Trophoblast cell (in vitro differentiated cells and primary cell): ENCODE data around the gene UNC45B.

Source experiments
- DNase-seq, 2 donors: peaks; one replicate each; pipeline ENCODE4 v3.0.0-alpha.2; 2016
- H2AFZ ChIP-seq: 2 replicates; pipeline ENCODE4 v1.6.1; 2013; ENCODE audit warnings: low read length, moderate library complexity, mild to moderate bottlenecking; ENCODE audit not compliant: insufficient read depth, poor library complexity
- H2AK5ac ChIP-seq: 2 replicates; pipeline ENCODE4 v1.6.1; 2013; ENCODE audit warnings: mild to moderate bottlenecking, low read length
- H2BK120ac ChIP-seq: 2 replicates; pipeline ENCODE4 v1.6.1; 2013; ENCODE audit warnings: low read length, mild to moderate bottlenecking, moderate library complexity; ENCODE audit not compliant: insufficient read depth, poor library complexity
- H2BK12ac ChIP-seq: 2 replicates; pipeline ENCODE4 v1.6.1; 2013; ENCODE audit warnings: mild to moderate bottlenecking, low read length, moderate library complexity
- H2BK5ac ChIP-seq: 2 replicates; pipeline ENCODE4 v1.6.1; 2013; ENCODE audit warnings: low read length, low read depth, moderate library complexity, mild to moderate bottlenecking; ENCODE audit not compliant: poor library complexity
- H3K14ac ChIP-seq: 2 replicates; pipeline ENCODE4 v1.6.1; 2013; ENCODE audit warnings: mild to moderate bottlenecking, low read length
- H3K18ac ChIP-seq: 2 replicates; pipeline ENCODE4 v1.6.1; 2013; ENCODE audit warnings: mild to moderate bottlenecking, low read length
- H3K23ac ChIP-seq: 2 replicates; pipeline ENCODE4 v1.6.1; 2013; ENCODE audit warnings: low read length
- H3K27ac ChIP-seq: 2 replicates; pipeline ENCODE4 v1.5.1; 2013; ENCODE audit warnings: low read depth, mild to moderate bottlenecking, inconsistent platforms, low read length, moderate library complexity
- H3K27me3 ChIP-seq: 2 replicates; pipeline ENCODE4 v1.6.1; 2013; ENCODE audit warnings: inconsistent platforms, mild to moderate bottlenecking, low read length, moderate library complexity; ENCODE audit not compliant: insufficient read depth
- H3K36me3 ChIP-seq, 2 experiments: 1 replicate in 1 of 2; 2 replicates in 1 of 2; pipeline ENCODE4 v1.6.1; 2013; ENCODE audit warnings: low read length in 2 of 2, mild to moderate bottlenecking in 2 of 2, moderate library complexity in 1 of 2; ENCODE audit not compliant: insufficient read depth in 2 of 2, control insufficient read depth in 1 of 2
- H3K4ac ChIP-seq: 2 replicates; pipeline ENCODE4 v1.6.1; 2013; ENCODE audit warnings: low read depth, mild to moderate bottlenecking, low read length, moderate library complexity
- H3K4me1 ChIP-seq, 2 experiments: 1 replicate in 1 of 2; 2 replicates in 1 of 2; pipeline ENCODE4 v1.6.1; 2013; ENCODE audit warnings: low read length in 2 of 2, mild to moderate bottlenecking in 2 of 2, moderate library complexity in 1 of 2; ENCODE audit not compliant: insufficient read depth in 2 of 2, control insufficient read depth in 1 of 2
- H3K4me2 ChIP-seq: 2 replicates; pipeline ENCODE4 v1.6.1; 2013; ENCODE audit warnings: inconsistent platforms, mild to moderate bottlenecking, low read length, moderate library complexity
- H3K4me3 ChIP-seq: 2 replicates; pipeline ENCODE4 v1.5.1; 2013; ENCODE audit warnings: mild to moderate bottlenecking, low read depth, low read length, inconsistent platforms
- H3K79me1 ChIP-seq: one replicate; pipeline ENCODE4 v1.6.1; 2013; ENCODE audit warnings: low read length
- H3K79me2 ChIP-seq: 2 replicates; pipeline ENCODE4 v1.6.1; 2013; ENCODE audit warnings: low read length, mild to moderate bottlenecking; ENCODE audit not compliant: control insufficient read depth, insufficient read depth, poor library complexity
- H3K9ac ChIP-seq: 2 replicates; pipeline ENCODE4 v1.6.1; 2013; ENCODE audit warnings: mild to moderate bottlenecking, low read length
- H3K9me3 ChIP-seq: 2 replicates; pipeline ENCODE4 v1.6.1; 2013; ENCODE audit warnings: low read depth, mild to moderate bottlenecking, control low read depth, inconsistent platforms, low read length; ENCODE audit not compliant: insufficient read depth
- H4K12ac ChIP-seq: 2 replicates; pipeline ENCODE4 v1.6.1; 2013; ENCODE audit warnings: low read depth, mild to moderate bottlenecking, low read length, moderate library complexity
- H4K8ac ChIP-seq: 2 replicates; pipeline ENCODE4 v1.6.1; 2013; ENCODE audit warnings: low read depth, mild to moderate bottlenecking, low read length, moderate library complexity
- H4K91ac ChIP-seq: one replicate; pipeline ENCODE4 v1.6.1; 2013; ENCODE audit warnings: low read depth, mild to moderate bottlenecking, low read length, moderate library complexity
- WGBS: extraction: QIAGEN DNeasy Blood & Tissue Kit; methylation state at CpG from one replicate; pipeline ENCODE4 v1.1.7; 2013; ENCODE audit warnings: missing lambda C conversion rate; ENCODE audit not compliant: insufficient read length, insufficient coverage; ENCODE audit errors: extremely low coverage; 5-methylcytosine and 5-hydroxymethylcytosine counted together

UNC45B gene

DNA sequence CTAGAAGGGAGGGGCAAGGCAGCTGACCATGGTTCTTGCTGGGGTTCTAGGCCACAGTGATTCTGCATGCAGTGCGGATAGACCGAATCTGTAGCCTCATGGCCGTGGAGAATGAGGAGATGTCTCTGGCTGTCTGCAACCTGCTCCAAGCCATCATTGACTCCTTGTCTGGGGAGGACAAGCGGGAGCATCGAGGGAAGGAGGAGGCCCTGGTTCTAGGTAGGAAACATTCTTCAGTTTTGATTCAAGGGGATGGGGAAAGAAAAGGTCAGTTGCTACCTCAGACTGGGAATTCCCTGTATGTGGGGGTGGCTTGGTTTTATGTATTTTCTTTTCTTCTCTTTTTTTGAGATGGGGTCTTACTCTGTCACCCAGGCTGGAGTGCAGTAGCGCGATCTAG is 7.6 kb downstream of the UNC45B start:
- H4K8ac ChIP-seq, result no peak overlapping the region
- no peak overlapping the region for H3K4me2 ChIP-seq
- no peak overlapping the region for H3K18ac ChIP-seq
- DNase-seq, result no peak
- peaks cover 0 to 2% of the 10 kb centered on the region in 2 experiments for H3K4me1 ChIP-seq
- no peak overlapping the region for H3K27ac ChIP-seq
- no peak overlapping the region for H3K4me3 ChIP-seq
- H3K79me1 ChIP-seq, result no peaks in the 10 kb centered on the region
- no peak overlapping the region for H4K91ac ChIP-seq
- H2AFZ ChIP-seq, result no peak overlapping the region
- H2BK5ac ChIP-seq, result no peak overlapping the region
- no peak overlapping the region for H2BK12ac ChIP-seq
- no CpG with 5 or more reads among the region's 7 CpGs for WGBS
- H4K12ac ChIP-seq, result no peak overlapping the region
- H3K9ac ChIP-seq, result no peak overlapping the region
- H3K4ac ChIP-seq, result no peak overlapping the region
- H3K27me3 ChIP-seq, result no peaks in the 10 kb centered on the region
- H2AK5ac ChIP-seq, result no peak overlapping the region
- H3K14ac ChIP-seq, result no peak overlapping the region
- no peak overlapping the region for H2BK120ac ChIP-seq
- peaks cover 3% of the 10 kb centered on the region for H3K9me3 ChIP-seq
- H3K36me3 ChIP-seq, result no peaks in the 10 kb centered on the region
- no peak overlapping the region for H3K23ac ChIP-seq
- no peaks in the 10 kb centered on the region for H3K79me2 ChIP-seq

DNA sequence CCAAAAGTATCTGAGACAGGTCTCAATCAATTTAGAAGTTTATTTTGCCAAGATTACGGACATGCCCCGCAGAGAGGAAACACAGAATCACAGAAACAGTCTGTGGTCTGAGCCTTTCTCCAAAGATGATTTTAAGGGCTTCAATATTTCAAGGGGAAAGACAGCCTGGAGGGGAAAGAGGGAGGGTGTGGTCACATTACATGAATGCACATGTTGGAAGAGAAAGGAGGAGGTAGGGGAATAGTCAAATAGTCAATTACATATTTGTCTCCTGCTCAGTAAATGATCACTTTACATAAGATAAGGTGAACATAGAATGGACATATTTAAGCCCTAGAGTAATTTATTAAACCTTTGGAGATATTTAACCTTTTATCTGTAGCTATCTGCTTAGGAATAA is 12.3 kb downstream of the UNC45B start:
- H2AK5ac ChIP-seq, result no peak overlapping the region
- H3K18ac ChIP-seq, result no peak overlapping the region
- DNase-seq, result no peak
- no peak overlapping the region for H4K91ac ChIP-seq
- H3K79me2 ChIP-seq, result no peaks in the 10 kb centered on the region
- H2BK12ac ChIP-seq, result no peak overlapping the region
- no peak overlapping the region for H3K14ac ChIP-seq
- H3K9ac ChIP-seq, result no peak overlapping the region
- no peaks in the 10 kb centered on the region for H3K79me1 ChIP-seq
- no peak overlapping the region for H3K23ac ChIP-seq
- H3K27me3 ChIP-seq, result no peaks in the 10 kb centered on the region
- no peak overlapping the region for H3K4ac ChIP-seq
- WGBS, result no CpG with 5 or more reads among the region's 2 CpGs
- no peaks in the 10 kb centered on the region for H3K36me3 ChIP-seq
- no peak overlapping the region for H2BK5ac ChIP-seq
- no peak overlapping the region for H3K4me3 ChIP-seq
- no peak overlapping the region for H4K12ac ChIP-seq
- H2BK120ac ChIP-seq, result no peak overlapping the region
- no peak overlapping the region for H4K8ac ChIP-seq
- H3K9me3 ChIP-seq, result no peaks in the 10 kb centered on the region
- no peak overlapping the region for H2AFZ ChIP-seq
- no peak overlapping the region for H3K4me2 ChIP-seq
- no peaks in the 10 kb centered on the region for H3K4me1 ChIP-seq
- no peak overlapping the region for H3K27ac ChIP-seq

DNA sequence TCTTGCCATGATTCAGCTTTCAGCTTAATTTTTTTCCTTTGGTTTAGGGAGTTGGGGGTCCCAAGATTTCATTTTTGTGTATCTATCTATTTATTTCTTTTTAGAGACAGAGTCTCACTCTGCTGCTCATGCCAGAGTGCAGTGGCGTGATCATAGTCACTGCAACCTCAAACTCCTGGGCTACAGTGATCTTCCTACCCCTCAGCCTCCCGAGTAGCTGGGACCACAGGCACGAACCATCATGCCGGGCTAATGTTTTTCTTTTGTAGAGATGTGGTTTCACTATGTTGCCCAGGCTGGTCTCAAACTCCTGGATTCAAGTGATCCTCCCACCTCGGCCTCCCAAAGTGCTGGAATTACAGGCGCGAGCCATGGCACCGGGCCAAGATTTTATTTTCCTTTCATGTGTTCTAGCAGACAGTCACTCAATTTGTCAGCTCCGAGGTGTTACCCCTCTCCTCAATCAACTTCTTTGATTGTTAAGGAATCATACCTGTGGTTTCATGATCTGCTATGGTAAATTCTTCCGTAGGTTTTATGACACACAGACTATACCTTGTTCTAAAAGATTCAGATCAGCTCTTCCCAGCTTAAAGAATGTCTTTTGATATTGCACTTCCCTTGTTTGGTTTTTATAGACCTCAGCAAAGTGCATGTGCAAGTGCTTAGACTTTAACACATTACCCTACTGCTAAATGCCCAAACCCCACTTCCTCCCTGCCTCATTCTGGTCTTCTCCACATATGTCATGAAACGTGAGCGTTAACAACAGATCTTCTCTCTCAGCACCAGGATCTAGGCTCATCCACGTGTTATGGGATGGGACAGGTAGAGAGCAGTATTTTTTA is 13.0 kb downstream of the UNC45B start:
- H3K9me3 ChIP-seq, result no peaks in the 10 kb centered on the region
- H2BK5ac ChIP-seq, result no peak overlapping the region
- H4K8ac ChIP-seq, result no peak overlapping the region
- no peak overlapping the region for H3K4ac ChIP-seq
- H3K79me1 ChIP-seq, result no peaks in the 10 kb centered on the region
- no peak overlapping the region for H2AFZ ChIP-seq
- H3K4me2 ChIP-seq, result no peak overlapping the region
- H2BK12ac ChIP-seq, result no peak overlapping the region
- H3K23ac ChIP-seq, result no peak overlapping the region
- no peaks in the 10 kb centered on the region for H3K36me3 ChIP-seq
- WGBS, result no CpG with 5 or more reads among the region's 13 CpGs
- H3K27me3 ChIP-seq, result no peaks in the 10 kb centered on the region
- no peak overlapping the region for H4K12ac ChIP-seq
- no peak overlapping the region for H4K91ac ChIP-seq
- H3K79me2 ChIP-seq, result no peaks in the 10 kb centered on the region
- no peaks in the 10 kb centered on the region for H3K4me1 ChIP-seq
- H3K4me3 ChIP-seq, result no peak overlapping the region
- no peak overlapping the region for H3K18ac ChIP-seq
- no peak overlapping the region for H3K9ac ChIP-seq
- H2BK120ac ChIP-seq, result no peak overlapping the region
- H2AK5ac ChIP-seq, result no peak overlapping the region
- no peak overlapping the region for H3K27ac ChIP-seq
- H3K14ac ChIP-seq, result no peak overlapping the region
- DNase-seq, result no peak

DNA sequence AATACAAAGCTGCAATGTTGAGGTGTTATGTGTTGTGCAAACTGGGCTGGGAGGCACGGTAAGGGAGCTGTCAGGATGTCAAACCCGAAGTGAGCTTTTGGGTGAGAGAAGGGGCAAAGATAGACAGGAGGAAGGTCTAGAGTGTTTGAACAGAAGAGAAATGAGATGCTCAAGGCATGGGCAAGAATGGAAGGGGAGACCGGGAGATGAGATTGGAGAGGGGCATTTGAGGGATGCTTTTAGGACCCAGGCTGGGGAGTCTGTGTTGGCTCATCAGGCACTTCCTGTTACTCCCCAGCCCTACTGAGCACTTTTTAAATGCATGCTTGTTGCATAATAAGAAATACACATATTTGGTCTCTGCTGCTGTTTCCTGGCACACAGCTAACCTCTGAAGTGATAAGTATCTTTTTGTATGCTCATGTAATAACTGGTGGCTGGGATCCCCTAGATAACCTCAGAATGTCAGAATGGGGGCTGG is 13.7 kb downstream of the UNC45B start:
- no CpG with 5 or more reads among the region's 3 CpGs for WGBS

More for the DNA sequence above, 13.7 kb downstream of the UNC45B start:
- Histone ChIP-seq H2AK5ac (no peak overlapping the region), H3K23ac (no peak overlapping the region), H4K12ac (no peak overlapping the region), H3K27me3 (no peaks in the 10 kb centered on the region), H4K8ac (no peak overlapping the region), H3K4ac (no peak overlapping the region), H3K36me3 (no peaks in the 10 kb centered on the region), H3K79me1 (no peaks in the 10 kb centered on the region), H3K4me1 (no peaks in the 10 kb centered on the region), H3K18ac (no peak overlapping the region), H2BK120ac (no peak overlapping the region), H3K4me2 (no peak overlapping the region), H3K27ac (no peak overlapping the region), H3K9me3 (no peaks in the 10 kb centered on the region), H3K79me2 (no peaks in the 10 kb centered on the region), H4K91ac (no peak overlapping the region), H2BK5ac (no peak overlapping the region), H3K14ac (no peak overlapping the region), H2AFZ (no peak overlapping the region), H3K4me3 (no peak overlapping the region), H3K9ac (no peak overlapping the region), H2BK12ac (no peak overlapping the region)
- no peak for DNase-seq
